Type B pancreatic cell (in vitro differentiated cells): ENCODE measurements around the gene MAP4K3. TPM values are rescaled to one million over a fixed set of nuclear protein-coding genes. Genes with fewer than 3 reads are reported as not detected.

Source experiments
- DNase-seq: peaks from one replicate; pipeline ENCODE4 v3.0.0; 2021; ENCODE audit warnings: mixed read lengths; ENCODE audit not compliant: unreplicated experiment; ENCODE audit errors: extremely low spot score
- H3K27ac Mint-ChIP-seq: 2 replicates; pipeline ENCODE4 v1.8.0; 2021; ENCODE audit warnings: mild to moderate bottlenecking, mixed read lengths
- H3K27me3 Mint-ChIP-seq: 2 replicates; pipeline ENCODE4 v1.8.0; 2021; ENCODE audit warnings: mixed read lengths
- H3K36me3 Mint-ChIP-seq: 2 replicates; pipeline ENCODE4 v1.8.0; 2021; ENCODE audit warnings: mixed read lengths
- H3K4me1 Mint-ChIP-seq: one replicate; pipeline ENCODE4 v1.8.0; 2021; ENCODE audit warnings: mixed read lengths; ENCODE audit not compliant: unreplicated experiment
- H3K4me3 Mint-ChIP-seq: 2 replicates; pipeline ENCODE4 v1.8.0; 2021; ENCODE audit warnings: mild to moderate bottlenecking, mixed read lengths
- H3K9me3 Mint-ChIP-seq: 2 replicates; pipeline ENCODE4 v1.8.0; 2021; ENCODE audit warnings: mixed read lengths
- CTCF ChIP-seq: fragments of 200-600 bp; sonication (generic); conservative IDR thresholded peaks from 2 replicates; pipeline ENCODE4 v1.5.0; 2021; ENCODE audit warnings: antibody characterized with exemption, mild to moderate bottlenecking
- total RNA-seq: library from RNA; stranded (reverse); gene quantifications from 2 replicates; pipeline ENCODE4 v1.2.1, GENCODE V29; 2021; ENCODE audit warnings: low replicate concordance

MAP4K3 gene
- total RNA-seq, 1 donor from 2014 or later = 49.0 TPM

GRCh38 chr2:39443009-39443408, 5.9 kb upstream of the MAP4K3 start:
- no peak for TF ChIP-seq CTCF
- H3K36me3 Mint-ChIP-seq = peaks cover 13% of the 10 kb centered on the region

GRCh38 chr2:39437522-39438296, 624 bp upstream of the MAP4K3 start:
- Mint-ChIP-seq H3K27me3 (no peaks in the 10 kb centered on the region), H3K4me3 (peak overlapping the region; percentile 90), H3K4me1 (peaks cover 43% of the 10 kb centered on the region), H3K27ac (peak overlapping the region; percentile 93), H3K36me3 (peaks cover 10% of the 10 kb centered on the region), H3K9me3 (peaks cover 5% of the 10 kb centered on the region)
- no peak for DNase-seq
- TF ChIP-seq CTCF = no peak

More at GRCh38 chr2:39443009-39443408, 5.9 kb upstream of the MAP4K3 start:
- H3K9me3 Mint-ChIP-seq = peaks cover 5% of the 10 kb centered on the region
- no peak for DNase-seq
- H3K4me1 Mint-ChIP-seq = peaks cover 12% of the 10 kb centered on the region
- no peak overlapping the region for H3K27ac Mint-ChIP-seq
- no peaks in the 10 kb centered on the region for H3K27me3 Mint-ChIP-seq
- no peak overlapping the region for H3K4me3 Mint-ChIP-seq

- TF ChIP-seq CTCF = no peak
- H3K36me3 Mint-ChIP-seq = peaks cover 5% of the 10 kb centered on the region
These were observed 1.1 kb downstream of the MAP4K3 start for GRCh38 chr2:39435741-39436591.

GRCh38 chr2:39435234-39435633, 1.9 kb downstream of the MAP4K3 start:
- peak overlapping the region; percentile 93 for H3K27ac Mint-ChIP-seq
- no peaks in the 10 kb centered on the region for H3K27me3 Mint-ChIP-seq
- no peak for TF ChIP-seq CTCF
- peaks cover 5% of the 10 kb centered on the region for H3K36me3 Mint-ChIP-seq
- peaks cover 62% of the 10 kb centered on the region for H3K4me1 Mint-ChIP-seq
- no peaks in the 10 kb centered on the region for H3K9me3 Mint-ChIP-seq
- peak overlapping the region; percentile 96 for H3K4me3 Mint-ChIP-seq
- DNase-seq = no peak

More at GRCh38 chr2:39435741-39436591, 1.1 kb downstream of the MAP4K3 start:
- DNase-seq = no peak
- H3K9me3 Mint-ChIP-seq = no peaks in the 10 kb centered on the region
- no peaks in the 10 kb centered on the region for H3K27me3 Mint-ChIP-seq
- H3K4me1 Mint-ChIP-seq = peaks cover 59% of the 10 kb centered on the region
- peak overlapping the region; percentile 96 for H3K4me3 Mint-ChIP-seq
- H3K27ac Mint-ChIP-seq = peak overlapping the region; percentile 93

GRCh38 chr2:39434233-39434897, 2.7 kb downstream of the MAP4K3 start:
- Mint-ChIP-seq H3K4me3 (peak overlapping the region; percentile 40), H3K9me3 (no peaks in the 10 kb centered on the region), H3K27me3 (no peaks in the 10 kb centered on the region), H3K4me1 (peaks cover 61% of the 10 kb centered on the region), H3K27ac (peak overlapping the region; percentile 14), H3K36me3 (peaks cover 9% of the 10 kb centered on the region)
- TF ChIP-seq CTCF = no peak
- DNase-seq = no peak
